Thyroid gland (tissue), 4 donors: ENCODE measurements around the gene FGD5. TPM values are rescaled to one million over a fixed set of nuclear protein-coding genes. Genes with fewer than 3 reads are reported as not detected.

ENCODE experiments used
- DNase-seq, 2 donors: peaks; one replicate each; pipeline ENCODE4 v3.0.0-alpha.2; 2019
- H3K27ac ChIP-seq, 3 donors: fragments of 200-600 bp; sonication (generic); 1 replicate in 2 of 3; 2 replicates in 1 of 3; pipeline ENCODE4 v1.5.1; 2016 to 2019; ENCODE audit warnings: mild to moderate bottlenecking in 1 of 3, moderate library complexity in 1 of 3
- H3K27me3 ChIP-seq: fragments of 200-600 bp; sonication (generic); one replicate; pipeline ENCODE4 v1.5.1; 2019
- H3K36me3 ChIP-seq, 2 donors: fragments of 200-600 bp; sonication (generic); one replicate each; pipeline ENCODE4 v1.5.1; 2016 to 2019
- H3K4me1 ChIP-seq, 2 donors: fragments of 200-600 bp; sonication (generic); one replicate each; pipeline ENCODE4 v1.5.1; 2017 to 2019
- H3K4me3 ChIP-seq, 3 donors: fragments of 200-600 bp; sonication (generic); replicated peaks in 1 of 3; 1 replicate in 2 of 3; 2 replicates in 1 of 3; pipeline ENCODE4 v1.5.1; 2016; ENCODE audit warnings: mild to moderate bottlenecking in 1 of 3
- H3K9me3 ChIP-seq: fragments of 200-600 bp; sonication (generic); one replicate; pipeline ENCODE4 v1.5.1; 2017
- CTCF ChIP-seq, 6 experiments: fragments of 200-600 bp in 3 of 6; fragments of 450-650 bp in 3 of 6; sonication (generic) in 3 of 6; IDR thresholded peaks; one replicate each; pipeline ENCODE4 v1.5.1; 2016 to 2019; ENCODE audit warnings: antibody characterized with exemption in 6 of 6, mild to moderate bottlenecking in 2 of 6, inconsistent platforms in 1 of 6, moderate library complexity in 1 of 6
- POLR2A ChIP-seq, 2 donors: fragments of 450-650 bp; IDR thresholded peaks; one replicate each; pipeline ENCODE4 v1.6.1; 2017; ENCODE audit warnings: antibody characterized with exemption in 2 of 2, mild to moderate bottlenecking in 2 of 2, moderate library complexity in 1 of 2
- WGBS, 2 donors: methylation state at CpG; one replicate each; pipeline ENCODE4 v1.1.5; 2017; 5-methylcytosine and 5-hydroxymethylcytosine counted together
- intact Hi-C: fragments of 100-400 bp; cut with DNase I; formaldehyde crosslinking; loops from one replicate; pipeline ENCODE4 v1.15.1; 2023
- total RNA-seq, 4 donors: library from RNA; depleted of rRNA; stranded (reverse); fragments of >200 nt; gene quantifications; one replicate each; pipeline ENCODE4 v1.2.3, GENCODE V29; 2016

FGD5 gene
- total RNA-seq, 4 donors from 2014 or later, result 13.0 to 29.3 (median 17.4) TPM

DNA sequence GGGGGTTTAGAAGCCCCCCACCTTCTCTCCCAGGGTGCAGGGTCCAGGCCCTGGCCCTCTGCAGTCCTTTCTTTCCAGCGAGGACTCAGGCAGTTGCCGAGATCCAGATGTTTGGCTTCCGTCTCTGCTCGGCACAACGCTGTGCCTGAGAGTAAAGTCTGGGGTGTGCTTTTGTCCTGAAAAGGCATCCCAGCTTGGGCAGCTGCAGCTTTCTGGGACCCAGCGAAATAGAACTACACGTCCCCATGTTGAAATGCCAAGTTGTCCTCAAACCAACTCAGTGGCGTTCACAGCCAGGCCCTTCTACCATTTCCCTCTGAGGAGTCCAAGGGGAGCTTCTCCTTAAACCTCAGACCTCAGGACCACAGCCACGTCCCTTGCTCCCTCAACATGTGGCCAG lies 23.1 kb downstream of the FGD5 start:
- H3K36me3 ChIP-seq, result no peaks in the 10 kb centered on the region
- H3K9me3 ChIP-seq, result no peaks in the 10 kb centered on the region
- intact Hi-C loops, result no loop called here
- H3K27me3 ChIP-seq, result no peaks in the 10 kb centered on the region
- no peak overlapping the region for H3K27ac ChIP-seq
- H3K4me3 ChIP-seq, result no peak overlapping the region
- TF ChIP-seq CTCF (IDR thresholded peaks at IDR 0.05) (no peak), POLR2A (IDR thresholded peaks at IDR 0.05) (no peak)
- no peak for DNase-seq
- H3K4me1 ChIP-seq, result peaks cover 0 to 25% of the 10 kb centered on the region in 2 donors
- 60 to 73% methylated on average over 9 of the region's 9 CpGs for WGBS, 2 donors

GRCh38 chr3:14842277-14842676 lies 23.5 kb downstream of the FGD5 start:
- WGBS, 2 donors, result 79 to 84% methylated on average over 3 of the region's 3 CpGs
- Histone ChIP-seq H3K4me3 (no peak overlapping the region), H3K4me1 (peaks cover 0 to 21% of the 10 kb centered on the region in 2 donors), H3K36me3 (no peaks in the 10 kb centered on the region), H3K9me3 (no peaks in the 10 kb centered on the region), H3K27me3 (no peaks in the 10 kb centered on the region), H3K27ac (no peak overlapping the region)
- DNase-seq, result no peak
- TF ChIP-seq POLR2A (IDR thresholded peaks at IDR 0.05) (no peak), CTCF (IDR thresholded peaks at IDR 0.05) (no peak)
- intact Hi-C loops, result no loop called here

GRCh38 chr3:14843321-14843720 lies 24.6 kb downstream of the FGD5 start:
- WGBS, 2 donors, result 87 to 92% methylated on average over 8 of the region's 8 CpGs

DNA sequence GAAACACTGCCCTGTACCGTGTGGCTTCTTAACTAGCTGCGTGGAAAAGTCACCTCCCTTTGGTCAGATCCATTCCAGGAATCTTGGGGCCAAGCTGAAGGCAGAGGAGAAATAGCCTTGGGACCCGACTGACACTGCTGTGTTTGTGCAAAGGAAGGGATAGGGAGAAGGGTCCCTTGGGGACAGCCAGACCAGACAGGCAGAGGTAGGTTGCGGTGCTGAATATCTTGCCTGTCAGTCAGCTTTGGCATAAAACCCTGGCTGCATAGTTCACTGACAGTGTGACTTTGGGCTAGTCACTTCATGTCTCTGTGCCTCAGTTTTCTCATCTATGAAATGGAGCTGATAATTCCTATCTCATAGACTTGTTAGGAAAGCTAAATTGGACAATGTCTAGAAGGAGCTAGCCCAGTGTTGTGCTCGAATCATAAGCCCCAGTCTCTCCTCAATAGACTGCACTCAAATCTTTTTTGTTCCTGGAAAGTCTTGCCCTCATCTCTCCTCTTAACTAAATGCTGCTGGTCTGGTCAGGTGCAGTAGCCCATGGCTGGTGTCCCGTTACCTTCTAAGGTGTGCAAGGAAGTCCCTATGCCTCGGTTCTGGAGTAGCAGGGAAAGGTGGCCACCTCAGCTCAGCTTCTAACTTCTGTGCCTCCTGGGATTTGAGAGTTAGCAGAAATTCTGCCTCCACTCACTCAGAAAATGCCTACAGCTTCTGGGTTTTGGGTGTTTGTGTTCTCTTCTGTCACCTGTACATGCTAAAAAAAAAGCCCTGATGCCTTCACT lies 25.8 kb downstream of the FGD5 start:
- DNase-seq, result no peak
- peaks cover 0 to 12% of the 10 kb centered on the region in 2 donors for H3K4me1 ChIP-seq
- H3K4me3 ChIP-seq, result no peak overlapping the region
- no peak overlapping the region for H3K27ac ChIP-seq
- H3K36me3 ChIP-seq, result no peaks in the 10 kb centered on the region
- no peaks in the 10 kb centered on the region for H3K27me3 ChIP-seq
- WGBS, 2 donors, result 48 to 53% methylated on average over 6 to 7 of the region's 7 CpGs
- TF ChIP-seq CTCF (IDR thresholded peaks at IDR 0.05) (no peak), POLR2A (IDR thresholded peaks at IDR 0.05) (no peak)
- no peaks in the 10 kb centered on the region for H3K9me3 ChIP-seq
- intact Hi-C loops, result no loop called here

More at GRCh38 chr3:14843321-14843720, 24.6 kb downstream of the FGD5 start:
- no peak for DNase-seq
- Histone ChIP-seq H3K4me1 (peaks cover 0 to 21% of the 10 kb centered on the region in 2 donors), H3K27ac (no peak overlapping the region), H3K27me3 (no peaks in the 10 kb centered on the region), H3K9me3 (no peaks in the 10 kb centered on the region), H3K4me3 (no peak overlapping the region), H3K36me3 (no peaks in the 10 kb centered on the region)
- TF ChIP-seq CTCF (IDR thresholded peaks at IDR 0.05) (no peak), POLR2A (IDR thresholded peaks at IDR 0.05) (no peak)
- intact Hi-C loops, result no loop called here

GRCh38 chr3:14845180-14845579 lies 26.4 kb downstream of the FGD5 start:
- no peak for TF ChIP-seq POLR2A (IDR thresholded peaks at IDR 0.05)
- TF ChIP-seq CTCF (IDR thresholded peaks at IDR 0.05), result no peak
- Histone ChIP-seq H3K9me3 (no peaks in the 10 kb centered on the region), H3K36me3 (no peaks in the 10 kb centered on the region), H3K27me3 (no peaks in the 10 kb centered on the region), H3K4me3 (no peak overlapping the region), H3K27ac (no peak overlapping the region), H3K4me1 (peaks cover 0 to 12% of the 10 kb centered on the region in 2 donors)
- DNase-seq, result no peak
- intact Hi-C loops, result no loop called here
- 34 to 50% methylated on average over 3 of the region's 3 CpGs for WGBS, 2 donors
